GM19395 (cell line): Measurements from ENCODE around the gene LHX4.

ENCODE experiments used
- ATAC-seq: cut with Tn5 transposase; IDR thresholded peaks from one replicate; pipeline ENCODE4 v1.9.1; 2021; ENCODE audit warnings: mild to moderate bottlenecking, moderate library complexity; ENCODE audit not compliant: unreplicated experiment

The LHX4 gene

DNA sequence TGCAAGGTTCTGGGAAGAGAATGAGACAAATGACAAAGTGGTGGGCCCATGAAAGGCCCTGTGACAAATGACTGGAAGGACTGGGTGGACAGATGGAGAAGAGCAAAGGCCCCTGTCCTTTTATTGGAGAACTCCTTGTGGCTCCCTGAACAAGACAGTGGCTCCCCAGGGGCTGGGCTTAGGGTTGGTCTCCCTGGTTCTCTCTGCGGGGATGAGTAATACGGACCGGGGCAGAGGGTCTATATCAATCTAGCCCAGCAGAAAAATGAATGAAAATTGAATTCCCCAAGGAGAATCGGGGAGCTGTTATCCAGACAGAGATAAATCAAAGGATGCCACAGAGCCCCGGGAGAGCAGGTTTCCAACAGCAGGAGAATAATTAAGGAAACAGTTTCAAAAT, 5.2 kb upstream of the LHX4 start:
- ATAC-seq = no peak

DNA sequence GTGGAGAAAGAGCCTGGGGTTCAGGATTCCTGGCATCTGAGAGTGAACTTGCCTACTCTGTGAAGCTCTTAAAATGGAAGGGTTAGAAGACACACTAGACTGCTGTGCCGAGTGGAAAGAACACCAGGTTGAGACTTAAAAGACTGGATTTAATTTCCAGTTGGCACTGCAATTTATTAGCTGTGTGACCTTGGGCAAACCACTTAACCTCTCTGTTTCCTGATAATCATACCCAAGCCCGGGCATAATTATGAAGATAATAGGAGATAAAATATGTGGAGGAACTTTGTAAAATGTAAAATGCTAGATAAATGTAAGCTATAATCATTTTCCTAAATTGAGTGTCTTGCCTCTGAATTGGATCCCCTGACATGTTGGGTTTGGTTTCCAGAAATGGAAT, 4.7 kb upstream of the LHX4 start:
- no peak for ATAC-seq

DNA sequence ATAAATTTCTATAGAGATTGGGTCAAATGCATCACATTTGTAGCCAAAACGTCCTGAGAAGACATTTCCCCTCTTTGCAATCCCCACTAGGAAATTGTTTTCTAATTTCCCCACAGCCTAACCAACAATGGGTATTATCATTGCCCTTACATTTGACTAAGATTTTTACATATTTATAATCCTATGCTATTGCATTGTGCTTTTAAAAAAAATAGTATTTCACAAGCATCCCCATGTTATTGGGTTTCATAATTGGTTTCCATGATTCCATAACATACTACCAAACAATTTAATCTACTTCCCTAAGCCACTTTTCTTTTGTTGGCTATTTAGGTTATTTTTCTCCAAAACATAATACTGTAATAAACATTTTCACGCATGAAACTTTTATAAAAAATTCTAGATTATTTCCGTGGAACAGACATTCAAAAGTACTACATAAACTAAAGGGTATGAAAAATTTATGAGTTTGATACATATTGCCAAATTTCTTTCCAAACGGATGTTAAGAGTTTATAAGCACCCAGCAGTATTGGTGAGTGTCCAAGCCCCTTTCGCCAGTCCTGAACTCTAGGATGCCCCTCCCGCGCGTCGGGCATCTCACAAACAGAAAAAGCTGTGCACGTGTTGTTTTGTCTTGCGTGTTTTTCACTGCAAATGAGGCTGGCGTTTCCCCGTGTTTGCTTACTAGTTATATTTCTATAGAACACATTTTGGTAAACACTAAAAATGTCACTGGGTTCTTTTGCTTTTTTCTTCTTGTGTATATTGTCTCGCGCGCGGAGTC, 2.0 kb upstream of the LHX4 start:
- no peak for ATAC-seq

DNA sequence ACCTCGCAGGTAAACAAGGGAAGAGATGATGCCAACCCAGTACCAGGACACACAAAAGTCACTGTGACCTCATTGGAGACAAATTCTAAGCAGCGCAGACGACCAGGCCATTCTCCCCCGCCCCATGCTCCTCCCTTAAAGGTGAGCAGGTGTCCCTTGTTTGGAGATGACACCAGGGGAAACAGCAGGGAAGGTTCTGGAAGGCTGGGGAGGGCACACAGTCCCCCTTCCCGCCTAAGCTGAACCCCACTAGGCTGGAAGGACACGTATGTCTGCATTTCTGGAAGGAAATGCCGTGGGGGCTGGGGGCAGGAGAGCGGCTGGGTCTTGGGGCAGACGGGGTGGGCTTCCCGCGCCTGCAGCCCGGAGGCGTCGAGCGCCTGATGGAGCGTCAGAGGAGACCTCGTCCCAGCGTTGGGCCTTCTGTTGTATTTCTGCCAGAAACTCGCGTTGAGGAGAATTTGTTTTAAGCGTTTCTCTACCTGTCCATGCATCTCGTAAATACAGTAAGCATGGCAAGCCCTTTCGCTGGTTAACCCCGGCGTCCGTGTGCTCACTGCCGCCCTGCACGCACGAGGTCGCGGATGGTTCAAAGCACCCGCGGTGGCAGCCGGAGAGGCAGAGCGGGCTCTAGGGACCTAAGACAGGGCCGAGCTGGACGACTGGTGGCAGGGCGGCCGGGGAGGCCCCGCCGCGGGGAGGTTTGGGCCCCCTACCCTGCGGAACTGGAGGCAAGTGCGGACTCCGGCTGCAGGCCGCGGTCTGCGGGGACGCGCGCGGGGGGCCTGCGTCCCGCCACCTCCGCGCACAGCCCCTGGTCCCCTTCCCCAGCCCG, 1.2 kb upstream of the LHX4 start:
- ATAC-seq = peak; percentile 20

DNA sequence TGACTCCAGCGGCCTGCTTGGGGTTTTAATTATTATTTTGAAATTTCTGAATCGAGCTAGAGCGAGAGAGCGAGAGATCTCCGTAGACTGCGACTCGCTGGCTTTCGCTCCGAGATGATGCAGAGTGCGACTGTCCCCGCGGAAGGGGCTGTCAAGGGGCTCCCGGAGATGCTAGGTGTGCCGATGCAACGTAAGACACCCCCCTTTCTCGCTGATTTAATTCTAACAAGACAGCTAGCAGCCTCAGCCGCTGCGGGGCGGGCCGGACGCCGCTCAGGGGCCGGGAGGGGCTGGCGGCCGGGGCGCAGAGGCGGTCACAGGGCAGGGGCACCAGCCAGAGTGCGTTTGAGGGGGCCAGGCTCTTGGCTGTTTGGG, 339 bp downstream of the LHX4 start:
- peak; percentile 14 for ATAC-seq

DNA sequence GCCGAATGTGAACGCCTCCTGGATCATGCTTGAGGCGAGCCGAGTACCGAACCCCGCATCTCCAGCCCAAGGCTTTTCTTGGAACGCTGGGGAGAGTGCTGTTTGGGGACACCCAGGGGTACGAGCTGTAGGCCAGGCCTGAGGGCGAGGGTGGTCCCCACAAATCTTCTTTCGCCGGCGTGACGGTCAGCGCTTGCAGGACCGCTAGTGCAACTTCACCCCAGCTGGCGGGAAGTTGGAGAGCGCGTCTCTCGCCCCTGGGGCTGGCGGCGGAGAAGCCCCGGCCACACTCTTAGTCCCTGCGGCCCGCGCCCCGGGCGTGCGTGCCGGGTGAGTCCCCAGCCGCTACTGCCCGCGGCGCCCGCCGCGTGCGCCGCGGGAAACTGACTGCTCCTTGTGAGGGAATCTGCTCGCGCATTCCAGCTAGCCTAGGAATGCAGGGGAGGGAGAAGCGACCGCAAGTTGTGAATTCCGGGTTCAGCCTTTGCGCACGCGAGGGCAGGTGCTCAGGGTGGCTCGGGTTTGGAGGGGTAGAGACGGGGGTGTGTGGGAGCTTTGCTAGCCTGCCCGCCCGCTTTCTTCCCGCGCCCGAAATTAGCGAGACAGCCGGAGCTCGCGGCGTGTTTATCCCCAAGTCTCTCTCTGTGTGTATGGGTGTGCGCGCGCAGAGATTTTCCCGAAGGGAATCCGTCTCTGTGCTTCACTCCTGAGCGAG, 884 bp downstream of the LHX4 start:
- ATAC-seq = no peak

DNA sequence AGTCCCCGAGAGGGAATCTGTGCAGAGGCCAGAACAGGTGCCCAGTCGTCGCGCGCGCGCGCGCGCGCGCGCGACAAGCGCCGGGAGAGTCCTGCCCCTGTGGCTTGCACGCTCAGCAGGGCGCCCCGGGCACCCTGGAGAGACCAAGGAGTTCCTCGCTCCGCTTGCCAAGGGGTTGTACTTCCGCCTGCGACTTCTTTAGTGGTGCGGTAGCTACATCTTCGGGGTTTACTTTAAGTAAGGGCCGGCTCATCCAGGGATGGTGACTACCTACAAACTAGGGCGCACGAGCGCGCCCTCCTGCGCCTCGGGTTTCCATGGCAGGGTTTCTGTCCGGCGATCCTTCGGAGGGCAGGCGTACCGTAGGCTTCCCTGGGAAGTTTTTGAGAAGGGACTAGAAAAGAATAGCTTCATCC, 1.4 kb downstream of the LHX4 start:
- ATAC-seq = no peak

DNA sequence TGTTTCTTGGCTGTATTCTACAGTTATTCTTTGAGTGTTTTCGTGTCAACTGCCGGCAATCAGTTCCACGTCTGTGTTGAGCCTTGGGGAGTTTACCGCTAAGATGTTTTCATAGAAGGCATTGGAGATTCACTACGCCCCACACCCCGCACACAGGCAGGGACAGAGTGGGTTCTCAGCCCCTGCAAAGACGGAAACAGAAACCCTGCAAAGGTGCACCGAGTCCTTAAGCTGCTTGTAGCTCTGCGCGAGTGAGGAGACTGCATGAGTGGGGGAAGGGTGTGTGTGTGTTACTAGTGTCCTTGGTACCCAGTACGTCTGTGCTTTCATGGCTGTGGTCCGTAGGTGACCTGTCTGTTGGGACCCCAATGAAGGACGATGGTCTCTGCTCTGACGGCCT, 1.9 kb downstream of the LHX4 start:
- no peak for ATAC-seq

DNA sequence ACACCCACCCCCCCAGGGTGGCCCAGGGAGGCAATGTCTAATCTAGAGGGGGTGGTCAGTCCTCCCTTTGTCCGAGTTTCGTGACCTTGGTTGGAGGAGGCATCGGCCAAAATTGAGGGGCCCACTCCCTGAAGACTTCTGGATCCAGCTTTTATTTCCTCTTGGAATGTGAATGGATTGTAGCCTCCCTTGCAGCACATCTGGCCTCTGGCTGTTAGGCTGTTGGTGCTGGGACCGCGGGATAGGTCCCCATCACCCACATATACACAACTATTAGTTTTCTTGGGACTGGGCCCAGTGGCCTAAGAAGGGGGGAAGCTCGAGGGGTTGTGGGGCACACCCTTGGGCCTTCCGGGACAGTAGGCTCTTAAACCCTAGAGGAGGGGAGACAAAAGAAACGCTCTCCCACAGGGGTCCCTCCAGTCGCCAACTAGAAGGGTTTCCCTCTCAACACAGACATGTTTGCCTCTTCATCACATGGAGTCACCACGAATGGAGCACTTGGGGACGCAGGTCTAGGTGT, 2.5 kb downstream of the LHX4 start:
- ATAC-seq = no peak

DNA sequence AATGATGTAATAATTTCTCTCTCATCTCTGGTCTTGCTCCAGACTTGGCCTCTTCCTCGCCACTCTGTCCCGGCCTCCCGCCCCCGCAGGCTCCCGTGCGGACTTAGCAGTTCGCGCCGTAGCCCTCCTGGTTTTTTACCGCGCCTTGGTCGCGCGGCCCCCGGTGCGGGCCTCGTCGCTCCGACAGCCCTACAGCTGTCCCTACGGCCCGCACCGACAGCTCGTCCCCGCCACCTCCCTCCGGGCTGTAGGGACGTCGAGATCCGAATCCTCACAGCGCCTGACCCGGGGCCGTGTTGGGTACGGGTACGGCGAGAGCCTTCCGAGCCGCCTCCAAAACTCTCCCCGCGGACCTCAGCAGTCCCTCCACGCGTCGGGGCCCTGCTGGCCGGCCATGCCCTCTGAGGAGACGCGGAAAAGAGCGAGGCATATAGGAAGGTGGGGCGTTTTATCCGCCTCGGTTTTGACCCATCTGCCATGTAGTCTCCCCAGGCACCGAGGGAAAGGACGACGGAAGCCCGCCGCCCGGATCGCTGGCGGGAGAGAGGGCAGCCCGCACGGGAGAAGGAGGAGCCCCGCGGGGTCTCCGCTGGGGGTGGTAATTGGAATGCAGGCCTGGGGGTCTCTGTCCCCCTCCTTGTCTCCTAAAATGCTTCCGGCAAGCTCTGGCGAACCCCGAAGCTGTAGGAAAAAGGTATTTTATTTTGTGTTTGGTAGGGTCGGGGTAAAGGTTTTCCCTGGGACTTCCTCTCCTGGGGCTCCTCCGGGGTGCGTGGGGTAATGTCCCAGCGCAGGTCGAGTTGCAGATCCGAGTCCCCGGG, 3.3 kb downstream of the LHX4 start:
- no peak for ATAC-seq

DNA sequence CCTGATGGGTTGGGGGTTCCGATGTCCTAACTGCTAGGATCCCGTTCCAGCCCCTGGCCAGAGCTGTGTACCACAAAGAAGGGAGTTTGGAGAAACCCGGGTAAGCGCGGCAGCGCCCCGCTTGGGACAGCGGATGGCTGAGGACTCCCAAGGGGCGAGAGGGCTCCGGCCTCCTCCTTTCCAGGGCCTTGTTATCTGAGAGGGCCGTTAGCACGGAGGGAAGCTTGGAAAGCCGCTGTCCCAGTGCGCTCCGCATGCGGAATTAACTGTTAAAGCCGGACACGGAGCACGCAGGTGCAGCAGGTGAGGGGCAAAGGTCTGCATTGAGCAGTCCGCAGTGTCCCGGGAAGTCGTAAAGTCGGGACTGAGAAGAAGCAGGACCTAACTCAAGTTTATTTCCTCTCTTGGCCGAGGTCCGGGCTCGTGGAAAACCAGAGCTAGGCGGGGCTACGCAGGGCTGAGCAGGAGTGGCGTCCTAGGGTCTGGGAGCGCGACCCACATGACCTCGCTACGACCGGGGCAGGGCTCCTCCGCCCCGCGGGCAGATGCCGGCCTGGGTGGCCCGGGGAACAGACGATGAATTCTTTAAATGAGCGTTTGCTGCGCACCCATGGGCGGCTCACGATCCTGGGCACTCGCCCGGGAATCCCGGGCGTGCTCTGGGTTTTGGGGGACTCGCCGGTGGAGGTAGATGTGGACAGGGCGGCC, 4.5 kb downstream of the LHX4 start:
- ATAC-seq = no peak

DNA sequence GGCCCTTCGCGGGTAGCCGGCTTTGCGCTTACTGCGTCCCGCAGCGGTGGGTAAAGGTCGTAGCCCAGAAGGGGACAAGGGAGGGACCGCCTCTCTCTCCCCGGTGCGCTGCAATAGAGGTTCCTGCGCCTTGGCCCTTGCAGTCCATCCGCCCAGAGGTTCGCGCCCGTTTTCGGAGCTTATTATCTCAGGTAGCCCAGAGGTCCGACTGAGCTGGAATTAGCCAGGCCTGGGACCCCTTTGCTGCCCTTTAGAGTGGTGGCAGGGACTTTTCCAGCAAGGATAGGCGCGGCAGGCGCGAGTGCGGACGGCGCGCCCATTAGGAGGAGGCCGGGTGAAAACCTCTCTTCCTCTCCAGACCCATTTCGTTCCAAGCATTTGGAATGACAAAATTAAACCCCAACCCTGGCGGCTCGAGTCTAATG, 5.0 kb downstream of the LHX4 start:
- ATAC-seq = no peak

DNA sequence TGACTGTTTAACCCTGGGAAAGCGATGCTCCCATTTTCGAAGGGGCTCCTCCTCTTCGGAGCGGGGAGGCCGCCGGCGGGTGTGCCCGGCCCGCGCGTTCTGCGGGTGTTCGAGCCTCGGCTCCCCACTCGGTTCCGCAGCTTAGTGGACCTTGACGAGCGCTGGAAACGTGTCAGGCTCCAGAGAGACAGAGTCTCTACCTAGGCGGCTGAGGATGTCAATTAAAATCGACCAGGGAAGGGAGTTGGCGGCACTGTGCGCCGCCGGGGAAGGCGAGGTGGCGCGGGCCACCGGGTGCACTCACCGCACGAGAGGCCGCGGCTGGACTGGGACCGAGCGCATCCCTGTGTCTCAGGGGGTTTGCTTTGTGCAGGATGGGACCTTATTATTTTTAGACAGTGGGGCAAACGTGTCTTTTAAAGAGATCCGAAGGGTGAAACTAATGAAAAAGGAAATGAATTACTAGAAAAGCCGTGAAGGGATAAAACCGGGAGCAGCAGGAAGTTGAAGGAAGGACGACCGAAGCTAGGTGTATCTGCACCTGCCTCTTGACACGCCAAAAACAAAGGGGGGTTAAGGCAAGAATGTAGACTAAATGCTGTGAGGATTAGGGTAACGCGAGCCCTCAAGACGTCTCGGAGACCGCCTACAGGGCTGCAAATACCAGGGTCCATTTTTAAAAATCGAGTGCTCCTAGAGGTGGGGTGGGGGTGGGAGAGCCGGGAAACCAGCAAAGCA, 5.6 kb downstream of the LHX4 start:
- ATAC-seq = no peak

DNA sequence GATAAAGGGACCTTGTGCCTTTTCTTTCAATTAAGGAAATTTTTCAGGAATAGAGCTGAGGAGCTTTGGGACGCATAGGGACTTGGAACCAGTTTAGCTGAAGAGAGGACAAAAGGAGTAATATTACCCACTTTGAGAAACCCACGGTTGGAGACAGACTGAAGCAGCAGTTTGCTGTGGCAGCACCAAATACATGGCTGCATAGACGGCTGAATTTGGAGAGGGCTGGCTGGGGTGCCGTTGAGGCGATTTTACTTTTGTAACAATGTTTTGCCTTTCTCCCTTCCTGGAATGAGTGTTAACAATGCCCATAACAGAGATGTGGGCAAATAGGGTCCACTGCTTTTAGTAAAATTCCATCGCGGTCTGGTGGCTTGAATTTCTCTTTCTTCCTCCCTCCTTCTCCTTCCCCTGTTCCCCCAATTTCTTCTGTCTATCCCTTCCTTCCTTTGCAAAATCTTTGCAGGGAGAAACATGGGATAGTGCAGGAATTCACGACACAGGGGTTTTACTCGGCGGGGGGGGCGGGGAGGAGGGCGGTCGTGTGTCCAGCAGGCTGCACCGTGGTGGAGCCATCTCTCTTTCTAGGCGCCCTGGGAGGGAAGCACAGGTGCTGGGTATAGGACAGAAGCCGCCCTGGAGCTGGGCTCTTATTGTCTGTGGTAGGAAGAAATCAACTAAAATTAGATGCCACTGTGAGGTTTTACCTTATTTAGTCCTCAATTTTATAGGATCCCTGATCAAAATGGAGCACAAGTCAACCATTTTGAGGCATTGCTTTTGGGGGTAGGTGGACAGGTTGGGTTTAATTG, 6.8 kb downstream of the LHX4 start:
- ATAC-seq = no peak

DNA sequence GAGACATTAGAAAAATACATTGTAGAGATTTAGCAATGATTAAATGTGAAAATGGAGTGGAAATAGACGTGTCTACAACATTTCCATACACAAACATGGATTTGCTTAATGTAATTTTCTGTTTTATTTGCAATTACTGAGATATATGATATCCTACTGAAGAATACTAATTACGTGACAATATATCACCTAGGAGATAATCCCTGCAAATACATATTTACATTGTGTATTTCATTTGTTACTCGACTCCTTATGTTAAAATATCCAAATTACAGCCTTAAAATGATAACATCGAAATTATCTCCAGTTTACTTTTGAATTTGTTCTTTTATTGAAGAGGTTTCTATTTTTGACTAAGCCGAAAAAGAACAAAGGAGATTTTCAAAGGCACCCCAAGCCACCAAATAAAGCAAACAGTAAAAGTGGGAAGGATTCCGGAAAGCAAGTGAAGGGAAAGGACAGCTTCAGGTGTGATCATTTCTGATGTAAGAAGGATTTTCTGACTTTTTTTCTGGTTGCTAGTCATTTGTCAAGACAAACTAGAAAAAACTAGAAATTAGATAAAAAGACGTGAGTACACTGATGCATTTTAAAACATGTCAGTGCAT, 7.9 kb downstream of the LHX4 start:
- ATAC-seq = no peak

DNA sequence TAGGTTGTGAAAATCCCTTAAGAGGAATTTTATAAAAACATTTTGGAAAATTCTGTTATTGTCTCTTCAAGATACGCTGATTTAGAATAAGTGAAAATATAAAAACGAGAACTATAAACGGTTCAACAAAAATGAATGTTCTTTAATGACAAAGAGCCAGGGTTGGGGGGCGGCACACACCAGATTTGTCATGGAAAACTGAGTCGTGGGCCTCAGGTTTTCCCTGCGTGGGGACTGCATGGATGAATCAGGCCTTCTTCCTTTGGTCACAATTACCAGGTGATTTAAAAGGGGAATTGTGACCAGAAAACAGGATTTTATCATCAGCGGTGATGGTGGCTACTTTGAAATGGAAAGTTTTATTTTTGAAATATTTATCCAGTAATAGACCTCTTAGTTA, 8.6 kb downstream of the LHX4 start:
- ATAC-seq = no peak

DNA sequence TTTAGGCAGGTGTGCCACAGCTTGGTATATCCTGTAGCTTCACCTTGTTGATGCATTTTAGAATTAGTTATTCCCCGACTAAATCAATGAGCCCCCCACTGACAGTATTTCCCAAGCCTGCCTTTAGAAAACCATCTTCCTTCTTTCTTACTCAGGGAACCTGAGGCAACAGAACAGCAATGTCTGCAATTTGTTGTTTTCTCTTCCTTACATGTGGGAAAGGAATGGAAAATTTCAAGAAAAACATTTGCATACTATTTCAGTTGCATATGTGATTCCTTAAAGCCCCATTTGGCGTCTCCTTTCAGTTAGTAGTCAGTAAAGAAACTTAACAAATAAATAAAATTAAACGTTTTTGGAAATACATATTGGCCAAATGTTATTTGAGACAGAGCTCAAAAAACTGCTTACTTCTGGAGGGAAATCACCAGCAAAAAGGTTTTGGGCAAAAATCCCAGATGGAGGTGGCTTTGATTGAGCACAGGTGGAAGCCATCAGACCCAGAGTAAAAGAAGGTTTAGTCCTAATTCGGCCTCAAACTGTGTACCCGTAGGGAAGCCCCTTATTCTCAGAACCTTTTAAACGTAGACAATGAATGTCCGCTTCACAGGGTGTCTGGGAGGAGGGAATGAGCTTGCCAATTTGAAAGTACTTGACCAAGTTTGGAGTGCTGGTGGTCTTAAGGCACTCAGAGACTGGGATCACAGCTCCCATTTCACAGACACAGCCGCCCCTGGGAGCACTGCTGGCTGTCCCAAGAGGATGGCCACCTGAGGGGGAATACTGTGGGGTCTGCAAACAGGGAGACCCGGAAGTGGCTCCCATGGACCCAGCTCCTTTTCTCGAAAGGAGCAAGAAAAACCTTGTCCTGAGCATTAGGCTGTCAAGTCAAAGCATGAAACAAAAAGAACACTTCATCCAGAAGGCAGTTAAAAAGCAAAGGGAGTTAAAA, 9.4 kb downstream of the LHX4 start:
- ATAC-seq = no peak
